Nasal cavity respiratory epithelium epithelial cell of viscerocranial mucosa (primary cell): ENCODE results near the gene RESF1. TPM values are rescaled to one million over a fixed set of nuclear protein-coding genes. Genes with fewer than 3 reads are reported as not detected.

Source experiments
- total RNA-seq: library from RNA; depleted of rRNA; stranded (reverse); fragments of >200 nt; gene quantifications from 2 replicates; pipeline ENCODE4 v1.2.3, GENCODE V29; 2014

Gene RESF1
- 28.2 and 51.3 TPM in 2 replicates for total RNA-seq

GRCh38 chr12:31959161-31959700 lies at the start of gene RESF1:
Gene RESF1, plus strand, starts transcription at chr12:31959415. Its CDS starts 21,541 bp downstream, at chr12:31980956.

Other genes with a start within 250 kb of the RESF1 start
- gene AMN1, start 230.4 kb upstream of the RESF1 start, total RNA-seq: 9.3 and 37.9 TPM in 2 replicates
- gene BICD1, start 147.4 kb downstream of the RESF1 start, total RNA-seq: 4.8 and 12.2 TPM in 2 replicates